ENCODE results near the gene TEX12. TPM values are rescaled to one million over a fixed set of nuclear protein-coding genes. Genes with fewer than 3 reads are reported as not detected.
"Not testable (repeated sequence)": the region's sequence is repeated elsewhere in the genome, so short reads cannot be mapped to it uniquely, and the experiment has no call there.

The TEX12 gene
- total RNA-seq, 1 donor from 2014 or later: not detected

- no peak overlapping the region for H3K4me3 ChIP-seq (ENCODE audit: low read depth, low read length)
- DNase-seq (ENCODE audit: low read depth): no peak
- TF ChIP-seq, protein P1, sequence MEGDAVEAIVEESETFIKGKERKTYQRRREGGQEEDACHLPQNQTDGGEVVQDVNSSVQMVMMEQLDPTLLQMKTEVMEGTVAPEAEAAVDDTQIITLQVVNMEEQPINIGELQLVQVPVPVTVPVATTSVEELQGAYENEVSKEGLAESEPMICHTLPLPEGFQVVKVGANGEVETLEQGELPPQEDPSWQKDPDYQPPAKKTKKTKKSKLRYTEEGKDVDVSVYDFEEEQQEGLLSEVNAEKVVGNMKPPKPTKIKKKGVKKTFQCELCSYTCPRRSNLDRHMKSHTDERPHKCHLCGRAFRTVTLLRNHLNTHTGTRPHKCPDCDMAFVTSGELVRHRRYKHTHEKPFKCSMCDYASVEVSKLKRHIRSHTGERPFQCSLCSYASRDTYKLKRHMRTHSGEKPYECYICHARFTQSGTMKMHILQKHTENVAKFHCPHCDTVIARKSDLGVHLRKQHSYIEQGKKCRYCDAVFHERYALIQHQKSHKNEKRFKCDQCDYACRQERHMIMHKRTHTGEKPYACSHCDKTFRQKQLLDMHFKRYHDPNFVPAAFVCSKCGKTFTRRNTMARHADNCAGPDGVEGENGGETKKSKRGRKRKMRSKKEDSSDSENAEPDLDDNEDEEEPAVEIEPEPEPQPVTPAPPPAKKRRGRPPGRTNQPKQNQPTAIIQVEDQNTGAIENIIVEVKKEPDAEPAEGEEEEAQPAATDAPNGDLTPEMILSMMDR (conservative IDR thresholded peaks at IDR 0.05; ENCODE audit: low read depth, low read length): no peak
Observed at GRCh38 chr11:112185883-112186282, 18.7 kb downstream of the TEX12 start.

DNA sequence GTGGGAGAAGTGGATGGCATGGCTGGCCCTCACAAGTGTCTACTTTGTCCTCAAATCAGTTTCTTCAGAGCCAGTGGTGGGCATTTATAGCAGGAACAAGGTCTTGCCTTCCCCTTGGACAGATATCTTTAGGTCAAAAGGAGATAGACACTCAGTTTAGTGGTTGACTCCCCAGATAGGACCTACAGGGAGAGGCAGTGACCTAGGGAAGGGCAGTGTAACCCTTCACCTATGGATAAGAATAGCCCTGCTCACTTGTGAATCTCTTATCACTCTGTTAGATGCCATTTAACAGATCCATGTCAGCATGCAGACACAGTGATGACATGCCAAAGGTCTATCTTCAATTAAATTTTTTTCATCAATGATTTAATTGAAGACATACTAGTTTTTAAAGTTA is 19.1 kb downstream of the TEX12 start:
- TF ChIP-seq, protein P1 (conservative IDR thresholded peaks at IDR 0.05; ENCODE audit: low read depth, low read length): no peak
- DNase-seq (ENCODE audit: low read depth): no peak
- H3K4me3 ChIP-seq (ENCODE audit: low read depth, low read length): no peak overlapping the region

DNA sequence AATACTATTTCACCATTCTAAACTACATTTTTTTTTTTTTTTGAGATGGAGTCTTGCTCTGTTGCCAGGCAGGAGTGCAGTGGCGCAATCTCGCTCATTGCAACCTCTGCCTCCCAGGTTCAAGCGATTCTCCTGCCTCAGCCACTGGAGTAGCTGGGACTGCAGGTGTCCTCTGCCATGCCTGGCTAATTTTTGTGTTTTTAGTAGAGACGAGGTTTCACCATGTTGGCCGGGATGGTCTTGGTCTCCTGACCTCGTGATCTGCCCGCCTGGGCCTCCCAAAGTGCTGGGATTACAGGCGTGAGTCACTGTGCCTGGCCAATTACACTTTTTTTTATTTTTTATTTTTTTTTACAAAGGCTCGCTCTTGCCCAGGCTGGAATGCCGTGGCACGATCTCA is 27.9 kb downstream of the TEX12 start:
- peak; percentile 32 for DNase-seq (ENCODE audit: low read depth)
- not testable (repeated sequence) for H3K4me3 ChIP-seq (ENCODE audit: low read depth, low read length)

- peak; percentile 60 for DNase-seq (ENCODE audit: low read depth)
- TF ChIP-seq, protein P1 (conservative IDR thresholded peaks at IDR 0.05; ENCODE audit: low read depth, low read length): no peak
- no peak overlapping the region for H3K4me3 ChIP-seq (ENCODE audit: low read depth, low read length)
Observed at GRCh38 chr11:112195951-112196351, 28.8 kb downstream of the TEX12 start.

DNA sequence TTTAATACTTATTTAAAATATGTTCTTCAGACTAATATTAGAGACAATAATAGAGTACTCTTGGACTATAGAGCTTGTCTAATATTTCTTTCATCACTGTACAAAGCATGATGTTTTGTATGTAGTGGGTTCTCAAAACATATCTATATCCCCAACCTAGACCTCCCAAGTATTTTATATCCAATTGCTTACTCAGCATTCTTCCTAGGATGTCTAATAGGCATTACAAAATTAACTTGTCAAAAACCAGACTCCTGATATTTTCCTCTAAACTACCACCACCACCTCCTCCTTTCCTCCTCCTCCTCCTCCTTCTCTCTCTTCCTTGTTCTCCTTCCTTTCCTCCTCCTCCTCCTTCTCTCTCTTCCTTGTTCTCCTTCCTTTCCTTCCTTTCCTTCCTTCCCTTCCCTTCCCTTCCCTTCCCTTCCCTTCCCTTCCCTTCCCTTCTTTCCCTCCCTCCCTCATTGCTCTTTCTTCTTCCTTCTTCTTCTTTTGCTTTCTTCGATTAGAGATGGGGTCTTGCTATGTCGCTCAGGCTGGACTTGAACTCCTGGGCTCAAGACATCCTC is 29.4 kb downstream of the TEX12 start:
- no peak overlapping the region for H3K4me3 ChIP-seq (ENCODE audit: low read depth, low read length)
- TF ChIP-seq, protein P1 (conservative IDR thresholded peaks at IDR 0.05; ENCODE audit: low read depth, low read length): no peak

DNA sequence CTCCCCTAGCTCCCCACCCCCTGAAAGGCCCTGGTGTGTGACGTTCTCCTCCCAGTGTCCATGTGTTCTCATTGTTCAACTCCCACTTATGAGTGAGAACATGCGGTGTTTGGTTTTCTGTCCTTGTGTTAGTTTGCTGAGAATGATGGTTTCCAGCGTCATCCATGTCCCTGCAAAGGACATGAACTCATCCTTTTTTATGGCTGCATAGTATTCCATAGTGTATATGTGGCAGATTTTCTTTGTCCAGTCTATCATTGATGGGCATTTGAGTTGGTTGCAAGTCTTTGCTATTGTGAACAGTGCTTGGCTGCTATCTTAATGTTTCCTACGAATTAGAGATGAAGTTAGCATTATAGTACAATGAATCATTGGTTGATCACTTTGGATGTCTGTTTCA is 31.9 kb downstream of the TEX12 start:
- DNase-seq (ENCODE audit: low read depth); H3K4me3 ChIP-seq (ENCODE audit: low read depth, low read length): not testable (repeated sequence)

More for the DNA sequence above, 29.4 kb downstream of the TEX12 start:
- DNase-seq (ENCODE audit: low read depth): no peak

- no peak overlapping the region for H3K4me3 ChIP-seq (ENCODE audit: low read depth, low read length)
- DNase-seq (ENCODE audit: low read depth): no peak
- TF ChIP-seq, protein P1 (conservative IDR thresholded peaks at IDR 0.05; ENCODE audit: low read depth, low read length): no peak
Observed at GRCh38 chr11:112200252-112200651, 33.1 kb downstream of the TEX12 start.

- TF ChIP-seq, protein P1 (conservative IDR thresholded peaks at IDR 0.05; ENCODE audit: low read depth, low read length): no peak
- H3K4me3 ChIP-seq (ENCODE audit: low read depth, low read length): no peak overlapping the region
- no peak for DNase-seq (ENCODE audit: low read depth)
Observed at GRCh38 chr11:112206071-112206470, 38.9 kb downstream of the TEX12 start.

Measured in epithelial cell of proximal tubule (primary cell).